ENCODE results near the gene LCK.
A peak's percentile ranks its signal among the peaks of the same experiment; 100 is the strongest.

LCK gene

DNA sequence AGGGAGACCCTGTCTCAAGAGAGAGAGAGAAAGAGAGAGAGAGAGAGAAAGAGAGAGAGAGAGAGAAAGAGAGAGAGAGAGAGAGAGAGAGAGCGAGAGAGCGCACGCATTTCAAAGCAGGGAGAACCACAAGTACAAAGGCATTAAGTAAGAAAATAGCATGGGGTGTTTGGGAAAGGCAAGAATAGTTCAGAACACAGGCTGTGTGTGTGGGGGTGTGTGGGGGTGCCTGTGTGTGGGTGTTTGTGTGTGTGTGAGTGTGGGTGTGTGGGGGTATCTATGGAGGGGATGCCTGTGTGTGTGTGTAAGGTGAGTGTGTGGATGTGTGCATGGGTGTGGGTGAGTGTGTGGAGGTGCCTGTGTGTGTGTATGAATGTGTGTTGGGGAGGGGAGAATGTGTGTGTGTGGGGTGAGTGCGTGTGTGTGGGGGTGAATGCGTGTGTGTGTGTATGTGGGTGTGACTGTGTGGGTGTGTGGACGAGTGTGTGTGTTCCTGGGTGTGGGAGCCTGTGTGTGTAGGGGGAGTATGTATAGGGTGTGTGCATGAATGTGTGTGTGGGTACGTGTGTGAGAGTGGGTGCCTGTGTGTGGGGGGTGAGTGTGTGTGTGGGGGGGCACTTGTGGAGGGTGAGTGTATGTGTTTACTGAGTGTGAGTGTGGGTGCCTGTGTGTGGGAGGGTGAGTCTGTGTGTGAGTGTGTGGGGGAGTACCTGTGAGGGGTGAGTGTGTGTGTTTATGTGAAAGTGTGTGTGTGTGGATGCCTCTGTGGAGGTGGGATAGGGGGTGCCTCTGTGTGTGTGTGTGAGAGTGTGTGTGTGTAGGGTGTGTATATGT is 21.7 kb downstream of the LCK start (continued):
- TF ChIP-seq, protein P1, sequence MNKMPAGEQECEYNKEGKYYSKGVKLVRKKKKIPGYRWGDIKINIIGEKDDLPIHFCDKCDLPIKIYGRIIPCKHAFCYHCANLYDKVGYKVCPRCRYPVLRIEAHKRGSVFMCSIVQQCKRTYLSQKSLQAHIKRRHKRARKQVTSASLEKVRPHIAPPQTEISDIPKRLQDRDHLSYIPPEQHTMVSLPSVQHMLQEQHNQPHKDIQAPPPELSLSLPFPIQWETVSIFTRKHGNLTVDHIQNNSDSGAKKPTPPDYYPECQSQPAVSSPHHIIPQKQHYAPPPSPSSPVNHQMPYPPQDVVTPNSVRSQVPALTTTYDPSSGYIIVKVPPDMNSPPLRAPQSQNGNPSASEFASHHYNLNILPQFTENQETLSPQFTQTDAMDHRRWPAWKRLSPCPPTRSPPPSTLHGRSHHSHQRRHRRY (tag by site-specific recombination; IDR thresholded peaks at IDR 0.05): 0 out of 2 replicates have a peak, but pooled peaks have one; percentile 51
- TF ChIP-seq ZNF596 (tag by site-specific recombination; IDR thresholded peaks at IDR 0.05) (peak; percentile 100), ZNF223 (tag by site-specific recombination; IDR thresholded peaks at IDR 0.05) (no peak), MZF1 (tag by site-specific recombination; IDR thresholded peaks at IDR 0.05; ENCODE audit: borderline replicate concordance) (no peak), ZNF169 (tag by site-specific recombination; IDR thresholded peaks at IDR 0.05) (no peak)
- TF ChIP-seq, protein P2, sequence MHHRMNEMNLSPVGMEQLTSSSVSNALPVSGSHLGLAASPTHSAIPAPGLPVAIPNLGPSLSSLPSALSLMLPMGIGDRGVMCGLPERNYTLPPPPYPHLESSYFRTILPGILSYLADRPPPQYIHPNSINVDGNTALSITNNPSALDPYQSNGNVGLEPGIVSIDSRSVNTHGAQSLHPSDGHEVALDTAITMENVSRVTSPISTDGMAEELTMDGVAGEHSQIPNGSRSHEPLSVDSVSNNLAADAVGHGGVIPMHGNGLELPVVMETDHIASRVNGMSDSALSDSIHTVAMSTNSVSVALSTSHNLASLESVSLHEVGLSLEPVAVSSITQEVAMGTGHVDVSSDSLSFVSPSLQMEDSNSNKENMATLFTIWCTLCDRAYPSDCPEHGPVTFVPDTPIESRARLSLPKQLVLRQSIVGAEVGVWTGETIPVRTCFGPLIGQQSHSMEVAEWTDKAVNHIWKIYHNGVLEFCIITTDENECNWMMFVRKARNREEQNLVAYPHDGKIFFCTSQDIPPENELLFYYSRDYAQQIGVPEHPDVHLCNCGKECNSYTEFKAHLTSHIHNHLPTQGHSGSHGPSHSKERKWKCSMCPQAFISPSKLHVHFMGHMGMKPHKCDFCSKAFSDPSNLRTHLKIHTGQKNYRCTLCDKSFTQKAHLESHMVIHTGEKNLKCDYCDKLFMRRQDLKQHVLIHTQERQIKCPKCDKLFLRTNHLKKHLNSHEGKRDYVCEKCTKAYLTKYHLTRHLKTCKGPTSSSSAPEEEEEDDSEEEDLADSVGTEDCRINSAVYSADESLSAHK (tag by site-specific recombination; IDR thresholded peaks at IDR 0.05): no peak; the same call in 1 of the 2 replicates
- TF ChIP-seq, protein P3, sequence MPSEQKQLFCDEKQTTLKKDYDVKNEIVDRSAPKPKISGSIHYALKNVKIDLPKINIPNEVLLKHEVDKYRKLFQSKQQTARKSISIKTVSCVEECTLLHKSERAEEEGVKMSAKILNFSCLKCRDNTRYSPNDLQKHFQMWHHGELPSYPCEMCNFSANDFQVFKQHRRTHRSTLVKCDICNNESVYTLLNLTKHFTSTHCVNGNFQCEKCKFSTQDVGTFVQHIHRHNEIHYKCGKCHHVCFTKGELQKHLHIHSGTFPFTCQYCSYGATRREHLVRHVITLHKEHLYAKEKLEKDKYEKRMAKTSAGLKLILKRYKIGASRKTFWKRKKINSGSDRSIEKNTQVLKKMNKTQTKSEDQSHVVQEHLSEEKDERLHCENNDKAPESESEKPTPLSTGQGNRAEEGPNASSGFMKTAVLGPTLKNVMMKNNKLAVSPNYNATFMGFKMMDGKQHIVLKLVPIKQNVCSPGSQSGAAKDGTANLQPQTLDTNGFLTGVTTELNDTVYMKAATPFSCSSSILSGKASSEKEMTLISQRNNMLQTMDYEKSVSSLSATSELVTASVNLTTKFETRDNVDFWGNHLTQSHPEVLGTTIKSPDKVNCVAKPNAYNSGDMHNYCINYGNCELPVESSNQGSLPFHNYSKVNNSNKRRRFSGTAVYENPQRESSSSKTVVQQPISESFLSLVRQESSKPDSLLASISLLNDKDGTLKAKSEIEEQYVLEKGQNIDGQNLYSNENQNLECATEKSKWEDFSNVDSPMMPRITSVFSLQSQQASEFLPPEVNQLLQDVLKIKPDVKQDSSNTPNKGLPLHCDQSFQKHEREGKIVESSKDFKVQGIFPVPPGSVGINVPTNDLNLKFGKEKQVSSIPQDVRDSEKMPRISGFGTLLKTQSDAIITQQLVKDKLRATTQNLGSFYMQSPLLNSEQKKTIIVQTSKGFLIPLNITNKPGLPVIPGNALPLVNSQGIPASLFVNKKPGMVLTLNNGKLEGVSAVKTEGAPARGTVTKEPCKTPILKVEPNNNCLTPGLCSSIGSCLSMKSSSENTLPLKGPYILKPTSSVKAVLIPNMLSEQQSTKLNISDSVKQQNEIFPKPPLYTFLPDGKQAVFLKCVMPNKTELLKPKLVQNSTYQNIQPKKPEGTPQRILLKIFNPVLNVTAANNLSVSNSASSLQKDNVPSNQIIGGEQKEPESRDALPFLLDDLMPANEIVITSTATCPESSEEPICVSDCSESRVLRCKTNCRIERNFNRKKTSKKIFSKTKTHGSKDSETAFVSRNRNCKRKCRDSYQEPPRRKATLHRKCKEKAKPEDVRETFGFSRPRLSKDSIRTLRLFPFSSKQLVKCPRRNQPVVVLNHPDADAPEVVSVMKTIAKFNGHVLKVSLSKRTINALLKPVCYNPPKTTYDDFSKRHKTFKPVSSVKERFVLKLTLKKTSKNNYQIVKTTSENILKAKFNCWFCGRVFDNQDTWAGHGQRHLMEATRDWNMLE (tag by site-specific recombination; conservative IDR thresholded peaks at IDR 0.05; ENCODE audit: low read depth): no peak
- TF ChIP-seq, protein P4, sequence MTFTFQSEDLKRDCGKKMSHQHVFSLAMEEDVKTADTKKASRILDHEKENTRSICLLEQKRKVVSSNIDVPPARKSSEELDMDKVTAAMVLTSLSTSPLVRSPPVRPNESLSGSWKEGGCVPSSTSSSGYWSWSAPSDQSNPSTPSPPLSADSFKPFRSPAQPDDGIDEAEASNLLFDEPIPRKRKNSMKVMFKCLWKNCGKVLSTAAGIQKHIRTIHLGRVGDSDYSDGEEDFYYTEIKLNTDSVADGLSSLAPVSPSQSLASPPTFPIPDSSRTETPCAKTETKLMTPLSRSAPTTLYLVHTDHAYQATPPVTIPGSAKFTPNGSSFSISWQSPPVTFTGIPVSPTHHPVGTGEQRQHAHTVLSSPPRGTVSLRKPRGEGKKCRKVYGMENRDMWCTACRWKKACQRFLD (tag by site-specific recombination; IDR thresholded peaks at IDR 0.05): no peak

DNA sequence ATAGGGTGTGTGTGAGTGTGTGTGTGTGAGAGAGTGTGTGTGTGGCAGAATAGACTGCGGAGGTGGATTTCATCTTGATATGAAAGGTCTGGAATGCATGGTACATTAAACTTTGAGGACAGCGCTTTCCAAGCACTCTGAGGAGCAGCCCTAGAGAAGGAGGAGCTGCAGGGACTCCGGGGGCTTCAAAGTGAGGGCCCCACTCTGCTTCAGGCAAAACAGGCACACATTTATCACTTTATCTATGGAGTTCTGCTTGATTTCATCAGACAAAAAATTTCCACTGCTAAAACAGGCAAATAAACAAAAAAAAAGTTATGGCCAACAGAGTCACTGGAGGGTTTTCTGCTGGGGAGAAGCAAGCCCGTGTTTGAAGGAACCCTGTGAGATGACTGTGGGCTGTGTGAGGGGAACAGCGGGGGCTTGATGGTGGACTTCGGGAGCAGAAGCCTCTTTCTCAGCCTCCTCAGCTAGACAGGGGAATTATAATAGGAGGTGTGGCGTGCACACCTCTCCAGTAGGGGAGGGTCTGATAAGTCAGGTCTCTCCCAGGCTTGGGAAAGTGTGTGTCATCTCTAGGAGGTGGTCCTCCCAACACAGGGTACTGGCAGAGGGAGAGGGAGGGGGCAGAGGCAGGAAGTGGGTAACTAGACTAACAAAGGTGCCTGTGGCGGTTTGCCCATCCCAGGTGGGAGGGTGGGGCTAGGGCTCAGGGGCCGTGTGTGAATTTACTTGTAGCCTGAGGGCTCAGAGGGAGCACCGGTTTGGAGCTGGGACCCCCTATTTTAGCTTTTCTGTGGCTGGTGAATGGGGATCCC is 22.5 kb downstream of the LCK start:
- Histone ChIP-seq H3K36me3 (ENCODE audit: control insufficient read depth in 2 of 2, insufficient read depth in 1 of 2, low read length in 2 of 2) (no peaks in the 10 kb centered on the region), H3K4me1 (ENCODE audit: control insufficient read depth, insufficient read depth, low read length) (no peaks in the 10 kb centered on the region; the same call in 1 of the 2 replicates), H3K9me3 (ENCODE audit: control insufficient read depth, insufficient read depth, low read depth, low read length) (no peaks in the 10 kb centered on the region), H3K27ac (ENCODE audit: extremely low read depth, low read depth, low read length) (no peak overlapping the region), H3K4me3 (ENCODE audit: low read depth, low read length) (no peak overlapping the region)
- POLR2A ChIA-PET: no interaction called here
- CTCF ChIA-PET: no interaction called here
- peak; percentile 91 for TF ChIP-seq ZNF335 (tag by site-specific recombination; conservative IDR thresholded peaks at IDR 0.05)
- TF ChIP-seq SP3 (tag by site-specific recombination; IDR thresholded peaks at IDR 0.05): peak; percentile 62; the same call in 1 of the 2 replicates
- TF ChIP-seq ZIC2 (tag by site-specific recombination; IDR thresholded peaks at IDR 0.05): peak; percentile 7; the same call in 1 of the 2 replicates
- TF ChIP-seq SP2 (tag by site-specific recombination; IDR thresholded peaks at IDR 0.05): peak; percentile 51
- TF ChIP-seq, protein P2 (tag by site-specific recombination; IDR thresholded peaks at IDR 0.05): no peak
- TF ChIP-seq, protein P5, sequence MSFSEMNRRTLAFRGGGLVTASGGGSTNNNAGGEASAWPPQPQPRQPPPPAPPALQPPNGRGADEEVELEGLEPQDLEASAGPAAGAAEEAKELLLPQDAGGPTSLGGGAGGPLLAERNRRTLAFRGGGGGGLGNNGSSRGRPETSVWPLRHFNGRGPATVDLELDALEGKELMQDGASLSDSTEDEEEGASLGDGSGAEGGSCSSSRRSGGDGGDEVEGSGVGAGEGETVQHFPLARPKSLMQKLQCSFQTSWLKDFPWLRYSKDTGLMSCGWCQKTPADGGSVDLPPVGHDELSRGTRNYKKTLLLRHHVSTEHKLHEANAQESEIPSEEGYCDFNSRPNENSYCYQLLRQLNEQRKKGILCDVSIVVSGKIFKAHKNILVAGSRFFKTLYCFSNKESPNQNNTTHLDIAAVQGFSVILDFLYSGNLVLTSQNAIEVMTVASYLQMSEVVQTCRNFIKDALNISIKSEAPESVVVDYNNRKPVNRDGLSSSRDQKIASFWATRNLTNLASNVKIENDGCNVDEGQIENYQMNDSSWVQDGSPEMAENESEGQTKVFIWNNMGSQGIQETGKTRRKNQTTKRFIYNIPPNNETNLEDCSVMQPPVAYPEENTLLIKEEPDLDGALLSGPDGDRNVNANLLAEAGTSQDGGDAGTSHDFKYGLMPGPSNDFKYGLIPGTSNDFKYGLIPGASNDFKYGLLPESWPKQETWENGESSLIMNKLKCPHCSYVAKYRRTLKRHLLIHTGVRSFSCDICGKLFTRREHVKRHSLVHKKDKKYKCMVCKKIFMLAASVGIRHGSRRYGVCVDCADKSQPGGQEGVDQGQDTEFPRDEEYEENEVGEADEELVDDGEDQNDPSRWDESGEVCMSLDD (tag by site-specific recombination; IDR thresholded peaks at IDR 0.05): 0 out of 2 replicates have a peak, but pooled peaks have one; percentile 22
- no peak for TF ChIP-seq ZNF16 (tag by site-specific recombination; IDR thresholded peaks at IDR 0.05; ENCODE audit: low read depth)
- TF ChIP-seq ZNF132 (tag by site-specific recombination; IDR thresholded peaks at IDR 0.05; ENCODE audit: borderline replicate concordance): no peak
